Measurements from ENCODE around the gene TCEANC2.

GRCh38 chr1:54117815-54118563 lies 64.6 kb downstream of the TCEANC2 start:
- no peak for TF ChIP-seq CTCF (IDR thresholded peaks at IDR 0.05)
- no peak for TF ChIP-seq EP300 (IDR thresholded peaks at IDR 0.05; ENCODE audit: low read depth)
- TF ChIP-seq POLR2AphosphoS5 (IDR thresholded peaks at IDR 0.05): no peak
- no peak for TF ChIP-seq POLR2A (IDR thresholded peaks at IDR 0.05)

All from transverse colon (tissue), 4 donors.